Measurements from ENCODE around the gene ATP1A2.

GRCh38 chr1:160186246-160186645 lies 70.7 kb downstream of the ATP1A2 start:
- TF ChIP-seq, protein P1, sequence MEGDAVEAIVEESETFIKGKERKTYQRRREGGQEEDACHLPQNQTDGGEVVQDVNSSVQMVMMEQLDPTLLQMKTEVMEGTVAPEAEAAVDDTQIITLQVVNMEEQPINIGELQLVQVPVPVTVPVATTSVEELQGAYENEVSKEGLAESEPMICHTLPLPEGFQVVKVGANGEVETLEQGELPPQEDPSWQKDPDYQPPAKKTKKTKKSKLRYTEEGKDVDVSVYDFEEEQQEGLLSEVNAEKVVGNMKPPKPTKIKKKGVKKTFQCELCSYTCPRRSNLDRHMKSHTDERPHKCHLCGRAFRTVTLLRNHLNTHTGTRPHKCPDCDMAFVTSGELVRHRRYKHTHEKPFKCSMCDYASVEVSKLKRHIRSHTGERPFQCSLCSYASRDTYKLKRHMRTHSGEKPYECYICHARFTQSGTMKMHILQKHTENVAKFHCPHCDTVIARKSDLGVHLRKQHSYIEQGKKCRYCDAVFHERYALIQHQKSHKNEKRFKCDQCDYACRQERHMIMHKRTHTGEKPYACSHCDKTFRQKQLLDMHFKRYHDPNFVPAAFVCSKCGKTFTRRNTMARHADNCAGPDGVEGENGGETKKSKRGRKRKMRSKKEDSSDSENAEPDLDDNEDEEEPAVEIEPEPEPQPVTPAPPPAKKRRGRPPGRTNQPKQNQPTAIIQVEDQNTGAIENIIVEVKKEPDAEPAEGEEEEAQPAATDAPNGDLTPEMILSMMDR (IDR thresholded peaks at IDR 0.05): no peak
- no peak for TF ChIP-seq POLR2A (IDR thresholded peaks at IDR 0.05)
